AG04449 (cell line): ENCODE data around the gene SCN3A.

Source experiments
- CTCF ChIA-PET: fragments of 350-600 bp; formaldehyde crosslinking; extraction: SDS; loops from one replicate; lab custom pipeline; 2021; ENCODE audit warnings: antibody characterized with exemption; lab: Yijun Ruan, JAX
- POLR2A ChIA-PET: fragments of 400-600, 350-600 bp; formaldehyde crosslinking; extraction: SDS; loops from one replicate; lab custom pipeline; 2020; ENCODE audit warnings: antibody characterized with exemption, inconsistent platforms; lab: Yijun Ruan, JAX
- DNase-seq: peaks from one replicate; pipeline ENCODE4 v3.0.0-alpha.2; 2010; ENCODE audit warnings: low read depth, low spot score
- H3K4me3 ChIP-seq: 2 replicates; pipeline ENCODE4 v1.5.1; 2011; ENCODE audit warnings: low read depth, mild to moderate bottlenecking, control low read depth, low read length
- TF ChIP-seq, protein P1 (sequence below): IDR thresholded peaks from one replicate; pipeline ENCODE4 v1.5.1; 2011; ENCODE audit warnings: mild to moderate bottlenecking, moderate library complexity, low read length, control low read depth, inconsistent platforms; ENCODE audit not compliant: insufficient read depth; ENCODE audit errors: missing control alignments

Gene SCN3A

DNA sequence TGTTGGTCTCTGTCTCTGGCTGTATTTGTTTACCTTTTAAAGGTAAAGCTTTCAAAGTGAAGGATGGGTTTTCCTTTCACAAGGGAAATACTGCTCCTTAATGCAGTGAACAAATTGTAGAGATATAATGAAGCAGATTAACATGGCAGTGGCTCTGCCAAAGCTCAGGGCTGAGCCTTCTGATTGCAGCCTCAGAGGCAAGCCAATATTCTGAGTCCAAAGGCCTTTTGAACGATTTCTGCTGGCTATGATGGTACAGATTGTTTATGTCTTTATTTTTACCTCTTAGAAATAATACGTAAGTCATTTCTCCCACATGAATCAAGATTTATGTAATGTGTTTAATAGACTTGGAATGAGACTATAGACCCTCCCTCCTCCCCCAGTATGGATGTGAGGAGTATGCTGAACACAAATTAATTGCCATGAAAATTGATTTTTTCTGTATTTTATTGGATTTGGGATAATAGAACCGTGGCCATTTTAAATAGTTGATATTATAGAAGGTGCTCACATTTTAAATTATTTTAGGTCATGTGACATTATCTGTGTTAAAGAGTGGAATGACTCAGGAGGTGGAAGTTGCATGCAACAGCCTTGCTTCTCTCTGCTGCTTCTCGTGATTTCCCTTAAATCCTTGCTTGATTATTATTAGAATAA is 36.1 kb upstream of the SCN3A start:
- POLR2A ChIA-PET: no interaction called here
- H3K4me3 ChIP-seq: no peak overlapping the region
- DNase-seq: no peak
- CTCF ChIA-PET: interaction anchor here (0.7 to 1.4 kb wide), 7 partner anchors 10 to 225 kb away, joined by 3 to 12 read pairs (median 4); partner anchors contain the start of gene SCN3A
- TF ChIP-seq, protein P1, sequence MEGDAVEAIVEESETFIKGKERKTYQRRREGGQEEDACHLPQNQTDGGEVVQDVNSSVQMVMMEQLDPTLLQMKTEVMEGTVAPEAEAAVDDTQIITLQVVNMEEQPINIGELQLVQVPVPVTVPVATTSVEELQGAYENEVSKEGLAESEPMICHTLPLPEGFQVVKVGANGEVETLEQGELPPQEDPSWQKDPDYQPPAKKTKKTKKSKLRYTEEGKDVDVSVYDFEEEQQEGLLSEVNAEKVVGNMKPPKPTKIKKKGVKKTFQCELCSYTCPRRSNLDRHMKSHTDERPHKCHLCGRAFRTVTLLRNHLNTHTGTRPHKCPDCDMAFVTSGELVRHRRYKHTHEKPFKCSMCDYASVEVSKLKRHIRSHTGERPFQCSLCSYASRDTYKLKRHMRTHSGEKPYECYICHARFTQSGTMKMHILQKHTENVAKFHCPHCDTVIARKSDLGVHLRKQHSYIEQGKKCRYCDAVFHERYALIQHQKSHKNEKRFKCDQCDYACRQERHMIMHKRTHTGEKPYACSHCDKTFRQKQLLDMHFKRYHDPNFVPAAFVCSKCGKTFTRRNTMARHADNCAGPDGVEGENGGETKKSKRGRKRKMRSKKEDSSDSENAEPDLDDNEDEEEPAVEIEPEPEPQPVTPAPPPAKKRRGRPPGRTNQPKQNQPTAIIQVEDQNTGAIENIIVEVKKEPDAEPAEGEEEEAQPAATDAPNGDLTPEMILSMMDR: no peak

DNA sequence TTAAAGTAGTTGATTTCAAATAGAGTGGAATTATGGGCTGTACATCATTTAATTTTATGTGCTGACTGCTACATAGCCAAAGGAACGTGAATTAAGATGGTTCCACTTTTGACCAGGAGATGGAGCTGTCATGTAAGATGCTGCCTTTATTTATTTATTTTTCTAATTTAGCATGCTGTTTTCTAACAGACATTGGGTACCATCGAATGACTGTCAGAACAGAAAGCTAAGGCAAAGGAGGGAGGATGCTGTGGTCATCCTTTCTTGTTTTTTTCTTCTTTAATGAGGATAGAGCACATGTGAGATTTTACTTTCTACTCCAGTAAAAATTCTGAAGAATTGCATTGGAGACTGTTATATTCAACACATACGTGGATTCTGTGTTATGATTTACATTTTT is 35.4 kb upstream of the SCN3A start, which contains the start of gene SCN2A:
SCN2A (plus strand) TSS at position 185 of the 400 bp plus-strand sequence. CDS start 56,410 bp downstream, outside the sequence.
- ChIA-PET CTCF (interaction anchor here (0.7 to 1.4 kb wide), 7 partner anchors 10 to 224 kb away, joined by 3 to 12 read pairs (median 4); partner anchors contain the start of gene SCN3A), POLR2A (no interaction called here)
- no peak within 1 kb of the TSS for H3K4me3 ChIP-seq
- DNase-seq: no peak
- TF ChIP-seq, protein P1: peak; percentile 41

DNA sequence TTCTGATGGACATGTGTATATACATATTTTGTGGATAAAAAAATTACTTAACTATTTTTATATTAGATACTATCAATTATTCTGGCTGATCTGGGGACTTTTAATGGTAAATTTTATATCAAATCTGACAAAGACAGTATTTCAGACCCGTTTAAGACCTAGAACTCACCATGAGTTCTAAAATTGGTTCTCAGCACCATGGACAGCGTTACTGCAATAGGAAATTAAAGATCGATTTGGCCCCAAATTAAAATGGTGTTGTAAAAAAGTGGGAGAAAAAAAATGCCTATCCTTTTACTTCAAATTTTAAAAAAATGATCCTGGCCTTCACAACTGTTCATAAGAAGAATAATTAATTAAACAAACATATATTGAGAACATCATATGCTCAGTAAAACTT is 34.4 kb upstream of the SCN3A start:
- no peak overlapping the region for H3K4me3 ChIP-seq
- TF ChIP-seq, protein P1: no peak
- ChIA-PET CTCF (interaction anchor here (1.3 to 1.4 kb wide), 2 partner anchors 11 to 222 kb away, joined by 4 to 12 read pairs; no protein-coding TSS in a partner anchor), POLR2A (no interaction called here)
- no peak for DNase-seq

DNA sequence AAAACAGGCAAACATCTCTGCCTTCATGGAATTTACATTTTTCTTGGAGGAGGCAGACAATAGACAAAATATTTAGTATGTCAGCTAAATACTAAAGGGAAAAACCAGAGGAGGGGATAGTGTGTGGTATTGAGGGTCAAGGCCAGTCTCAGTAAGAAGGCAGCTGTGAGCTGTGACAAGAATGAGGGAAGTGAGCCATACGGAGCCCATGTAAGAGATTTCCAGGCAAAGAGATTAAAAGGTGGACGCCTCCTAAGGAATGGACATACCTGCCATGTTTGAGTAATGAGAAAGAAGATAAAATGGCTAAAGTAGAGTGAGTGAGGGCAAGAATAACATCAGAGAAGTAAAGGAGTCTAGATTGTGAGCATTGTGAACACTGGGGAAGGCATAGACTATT is 33.2 kb upstream of the SCN3A start:
- TF ChIP-seq, protein P1: no peak
- POLR2A ChIA-PET: no interaction called here
- CTCF ChIA-PET: interaction anchor here (1.2 to 1.3 kb wide), 2 partner anchors 12 to 33 kb away, joined by 4 read pairs; partner anchors contain the start of gene SCN3A
- no peak for DNase-seq
- H3K4me3 ChIP-seq: no peak overlapping the region

DNA sequence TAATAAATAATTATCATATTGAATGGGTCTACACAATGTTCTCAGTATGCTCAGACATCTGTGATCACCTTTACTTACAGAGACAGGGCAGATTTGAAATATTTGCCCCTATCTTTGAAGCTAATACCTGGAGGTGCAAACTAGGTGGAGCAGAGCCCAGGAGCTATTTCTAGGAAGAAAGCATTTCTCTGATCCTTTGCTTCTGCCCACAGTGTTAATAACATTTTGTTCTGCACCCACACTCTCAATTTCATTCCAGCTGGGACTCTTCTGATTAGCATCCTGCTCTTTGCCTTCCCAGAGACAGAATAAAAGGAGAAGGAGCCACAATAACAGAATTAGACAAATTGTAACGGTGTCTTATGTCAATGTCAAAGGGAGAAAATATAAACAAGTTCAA is 23.7 kb upstream of the SCN3A start:
- ChIA-PET POLR2A (no interaction called here), CTCF (interaction anchor here (2.3 kb wide), 1 partner anchor 24 kb away, joined by 8 read pairs; the partner anchor contains the start of gene SCN3A)
- H3K4me3 ChIP-seq: no peak overlapping the region
- TF ChIP-seq, protein P1: no peak
- DNase-seq: no peak

DNA sequence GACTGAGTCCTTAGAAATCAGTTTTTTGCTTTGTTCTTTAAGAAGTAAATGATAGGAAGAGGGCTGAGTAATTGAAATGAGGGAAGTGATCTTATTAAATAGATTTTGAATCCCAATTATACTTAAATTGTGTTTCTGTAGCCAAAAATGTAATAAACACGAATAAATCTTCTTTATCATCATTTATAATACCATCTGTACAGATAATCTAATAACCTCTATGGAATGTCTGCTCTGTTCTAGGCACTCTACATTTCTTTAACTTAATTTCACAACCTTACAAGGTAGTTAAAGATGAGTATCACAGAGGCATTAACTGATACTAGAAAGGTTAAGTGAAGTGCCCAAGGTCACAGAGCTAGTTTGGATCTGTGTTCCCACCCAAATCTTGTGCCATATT is 21.1 kb upstream of the SCN3A start:
- no peak for DNase-seq
- ChIA-PET POLR2A (no interaction called here), CTCF (no interaction called here)
- TF ChIP-seq, protein P1: no peak
- no peak overlapping the region for H3K4me3 ChIP-seq
